ENCODE measurements around the gene HS6ST3.
"Not testable (repeated sequence)": the region's sequence is repeated elsewhere in the genome, so short reads cannot be mapped to it uniquely, and the experiment has no call there.

HS6ST3 gene

GRCh38 chr13:96093296-96094006 is 3.5 kb downstream of the HS6ST3 start:
- FAIRE-seq = no peak

GRCh38 chr13:96100457-96101220 is 10.7 kb downstream of the HS6ST3 start:
- no peak for FAIRE-seq

GRCh38 chr13:96104516-96104915 is 14.6 kb downstream of the HS6ST3 start:
- FAIRE-seq = no peak

- FAIRE-seq = not testable (repeated sequence)
These were observed 18.2 kb downstream of the HS6ST3 start for GRCh38 chr13:96108072-96108471.

GRCh38 chr13:96109125-96109524 is 19.2 kb downstream of the HS6ST3 start:
- FAIRE-seq = no peak

GRCh38 chr13:96112936-96113335 is 23.0 kb downstream of the HS6ST3 start:
- FAIRE-seq = no peak

- not testable (repeated sequence) for FAIRE-seq
These were observed 25.5 kb downstream of the HS6ST3 start for GRCh38 chr13:96115368-96115767.

- no peak for FAIRE-seq
These were observed 30.0 kb downstream of the HS6ST3 start for GRCh38 chr13:96119921-96120320.

- peak; percentile 97 for FAIRE-seq
These were observed 41.0 kb downstream of the HS6ST3 start for GRCh38 chr13:96130818-96131340.

GRCh38 chr13:96141032-96141431 is 51.1 kb downstream of the HS6ST3 start:
- no peak for FAIRE-seq

GRCh38 chr13:96159725-96160124 is 69.8 kb downstream of the HS6ST3 start:
- FAIRE-seq = no peak

GRCh38 chr13:96161141-96161540 is 71.2 kb downstream of the HS6ST3 start:
- no peak for FAIRE-seq

GRCh38 chr13:96165840-96166239 is 75.9 kb downstream of the HS6ST3 start:
- FAIRE-seq = no peak

- no peak for FAIRE-seq
These were observed 82.2 kb downstream of the HS6ST3 start for GRCh38 chr13:96172066-96172465.

- FAIRE-seq = no peak
These were observed 88.9 kb downstream of the HS6ST3 start for GRCh38 chr13:96178759-96179158.

GRCh38 chr13:96179309-96179708 is 89.4 kb downstream of the HS6ST3 start:
- FAIRE-seq = no peak

GRCh38 chr13:96181911-96182310 is 92.0 kb downstream of the HS6ST3 start:
- peak; percentile 85 for FAIRE-seq

- FAIRE-seq = no peak
These were observed 95.9 kb downstream of the HS6ST3 start for GRCh38 chr13:96185818-96186217.

GRCh38 chr13:96191367-96191766 is 101.5 kb downstream of the HS6ST3 start:
- FAIRE-seq = no peak

- FAIRE-seq = no peak
These were observed 103.9 kb downstream of the HS6ST3 start for GRCh38 chr13:96193728-96194310.

GRCh38 chr13:96198038-96198437 is 108.1 kb downstream of the HS6ST3 start:
- no peak for FAIRE-seq

GRCh38 chr13:96199315-96199714 is 109.4 kb downstream of the HS6ST3 start:
- FAIRE-seq = no peak

GRCh38 chr13:96200810-96201209 is 110.9 kb downstream of the HS6ST3 start:
- FAIRE-seq = no peak

- FAIRE-seq = no peak
These were observed 112.4 kb downstream of the HS6ST3 start for GRCh38 chr13:96202315-96202714.

All from endometrium (tissue), 2 donors.